ENCODE results near the gene HARS2. TPM values are rescaled to one million over a fixed set of nuclear protein-coding genes. Genes with fewer than 3 reads are reported as not detected.
A peak's percentile ranks its signal among the peaks of the same experiment; 100 is the strongest.
"Not testable (repeated sequence)": the region's sequence is repeated elsewhere in the genome, so short reads cannot be mapped to it uniquely, and the experiment has no call there.

Gene HARS2
- total RNA-seq, 1 donor, result 31.8 TPM

GRCh38 chr5:140674629-140675028 is 16.6 kb upstream of the HARS2 start:
- Histone ChIP-seq H3K9me3 (ENCODE audit: low read depth, low read length) (no peaks in the 10 kb centered on the region), H3K27me3 (ENCODE audit: insufficient read depth, low read length) (no peaks in the 10 kb centered on the region), H3K4me1 (ENCODE audit: insufficient read depth, low read length) (no peaks in the 10 kb centered on the region), H3K4me3 (ENCODE audit: low read length) (no peak overlapping the region)

GRCh38 chr5:140677947-140678346 is 13.3 kb upstream of the HARS2 start:
- no peaks in the 10 kb centered on the region for H3K4me1 ChIP-seq (ENCODE audit: insufficient read depth, low read length)
- no peaks in the 10 kb centered on the region for H3K9me3 ChIP-seq (ENCODE audit: low read depth, low read length)

GRCh38 chr5:140678993-140679392 is 12.3 kb upstream of the HARS2 start:
- Histone ChIP-seq H3K4me3 (ENCODE audit: low read length) (no peak overlapping the region), H3K9me3 (ENCODE audit: low read depth, low read length) (no peaks in the 10 kb centered on the region), H3K27me3 (ENCODE audit: insufficient read depth, low read length) (no peaks in the 10 kb centered on the region), H3K4me1 (ENCODE audit: insufficient read depth, low read length) (no peaks in the 10 kb centered on the region)

More at GRCh38 chr5:140677947-140678346, 13.3 kb upstream of the HARS2 start:
- no peak overlapping the region for H3K4me3 ChIP-seq (ENCODE audit: low read length)
- no peaks in the 10 kb centered on the region for H3K27me3 ChIP-seq (ENCODE audit: insufficient read depth, low read length)

DNA sequence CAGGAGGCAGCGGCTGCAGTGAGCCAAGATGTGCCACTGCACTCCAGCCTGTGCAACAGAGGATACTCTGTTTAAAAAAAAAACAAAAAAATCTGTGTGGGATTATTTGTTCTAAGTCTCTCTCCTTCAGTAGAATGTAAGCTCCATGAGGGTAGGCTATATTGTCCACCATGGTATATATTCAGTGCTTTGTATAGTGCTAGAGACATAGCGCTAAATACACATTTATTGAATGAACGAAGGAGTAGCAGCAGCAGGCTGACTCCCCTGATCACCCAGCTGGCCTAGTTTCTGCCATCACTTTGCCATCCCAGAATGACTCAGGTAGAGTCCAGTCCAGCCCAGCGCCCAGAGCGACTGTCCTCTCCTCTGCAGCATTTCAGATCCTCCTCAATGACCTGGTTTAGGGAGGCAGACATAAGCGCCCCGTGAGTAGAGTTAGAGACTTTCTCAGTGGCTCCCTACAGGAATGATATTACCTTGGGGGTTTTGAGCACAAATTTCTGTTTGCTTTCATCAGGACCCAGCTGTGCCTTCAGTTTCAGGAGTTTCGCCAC is 801 bp upstream of the HARS2 start:
- Histone ChIP-seq H3K4me1 (ENCODE audit: insufficient read depth, low read length) (peaks cover 26% of the 10 kb centered on the region), H3K4me3 (ENCODE audit: low read length) (peak overlapping the region; percentile 79), H3K27me3 (ENCODE audit: insufficient read depth, low read length) (no peaks in the 10 kb centered on the region), H3K9me3 (ENCODE audit: low read depth, low read length) (no peaks in the 10 kb centered on the region)

DNA sequence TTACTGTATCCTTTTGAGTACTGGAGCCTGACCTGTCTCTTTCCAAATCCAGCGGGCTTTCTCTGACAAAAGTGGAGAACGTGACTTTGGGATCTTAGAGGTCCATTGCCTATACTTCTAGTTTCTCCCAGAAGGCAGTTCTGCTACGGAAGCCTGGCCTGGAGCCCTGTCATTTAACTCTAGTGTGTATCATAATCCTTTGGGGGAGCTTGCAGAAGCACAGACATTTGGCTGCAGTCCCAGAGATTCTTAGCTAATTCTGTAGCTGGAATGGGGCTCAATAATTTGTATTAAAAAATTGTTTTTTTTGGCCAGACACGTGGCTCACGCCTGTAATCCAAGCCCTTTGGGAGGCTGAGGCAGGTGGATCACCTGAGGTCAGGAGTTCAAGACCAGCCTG is 3.0 kb downstream of the HARS2 start:
- no peaks in the 10 kb centered on the region for H3K9me3 ChIP-seq (ENCODE audit: low read depth, low read length)
- no peaks in the 10 kb centered on the region for H3K27me3 ChIP-seq (ENCODE audit: insufficient read depth, low read length)
- no peak overlapping the region for H3K4me3 ChIP-seq (ENCODE audit: low read length)
- peaks cover 26% of the 10 kb centered on the region for H3K4me1 ChIP-seq (ENCODE audit: insufficient read depth, low read length)

DNA sequence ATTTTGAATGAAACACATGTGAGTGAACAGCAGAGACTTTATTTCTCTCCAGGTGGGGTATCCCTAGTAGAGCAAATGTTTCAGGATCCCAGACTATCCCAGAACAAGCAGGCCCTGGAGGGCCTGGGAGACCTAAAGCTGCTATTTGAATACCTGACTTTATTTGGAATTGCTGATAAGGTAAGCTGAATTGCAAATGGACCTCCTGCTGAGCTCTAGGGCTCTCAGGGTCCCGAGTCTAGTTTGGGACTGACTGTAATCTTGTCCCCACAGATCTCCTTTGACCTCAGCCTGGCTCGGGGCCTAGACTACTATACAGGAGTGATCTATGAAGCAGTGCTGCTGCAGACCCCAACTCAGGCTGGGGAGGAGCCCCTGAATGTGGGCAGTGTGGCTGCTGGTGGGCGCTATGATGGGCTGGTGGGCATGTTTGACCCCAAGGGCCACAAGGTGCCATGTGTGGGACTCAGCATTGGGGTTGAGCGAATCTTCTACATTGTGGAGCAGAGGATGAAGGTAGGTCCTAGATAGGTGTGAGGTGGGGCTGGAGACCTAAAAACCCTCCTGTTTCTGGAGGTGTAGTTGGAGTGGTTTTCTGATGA is 5.7 kb downstream of the HARS2 start:
- H3K9me3 ChIP-seq (ENCODE audit: low read depth, low read length), result no peaks in the 10 kb centered on the region
- no peak overlapping the region for H3K4me3 ChIP-seq (ENCODE audit: low read length)
- H3K4me1 ChIP-seq (ENCODE audit: insufficient read depth, low read length), result peaks cover 31% of the 10 kb centered on the region
- no peaks in the 10 kb centered on the region for H3K27me3 ChIP-seq (ENCODE audit: insufficient read depth, low read length)

- H3K4me1 ChIP-seq (ENCODE audit: insufficient read depth, low read length), result peaks cover 19% of the 10 kb centered on the region
- H3K4me3 ChIP-seq (ENCODE audit: low read length), result peak within 1 kb of the TSS; percentile 96
- H3K9me3 ChIP-seq (ENCODE audit: low read depth, low read length), result no peaks in the 10 kb centered on the region
- H3K27me3 ChIP-seq (ENCODE audit: insufficient read depth, low read length), result no peaks in the 10 kb centered on the region
Measured at GRCh38 chr5:140700177-140701144, 9.2 kb downstream of the HARS2 start, which contains the start of gene ZMAT2. Gene ZMAT2 (plus strand): TSS chr5:140700447. CDS start chr5:140700461, 14 bp downstream.

- Histone ChIP-seq H3K27me3 (ENCODE audit: insufficient read depth, low read length) (no peaks in the 10 kb centered on the region), H3K9me3 (ENCODE audit: low read depth, low read length) (no peaks in the 10 kb centered on the region), H3K4me3 (ENCODE audit: low read length) (no peak overlapping the region), H3K4me1 (ENCODE audit: insufficient read depth, low read length) (peaks cover 7% of the 10 kb centered on the region)
Measured at GRCh38 chr5:140707812-140708211, 16.6 kb downstream of the HARS2 start.

DNA sequence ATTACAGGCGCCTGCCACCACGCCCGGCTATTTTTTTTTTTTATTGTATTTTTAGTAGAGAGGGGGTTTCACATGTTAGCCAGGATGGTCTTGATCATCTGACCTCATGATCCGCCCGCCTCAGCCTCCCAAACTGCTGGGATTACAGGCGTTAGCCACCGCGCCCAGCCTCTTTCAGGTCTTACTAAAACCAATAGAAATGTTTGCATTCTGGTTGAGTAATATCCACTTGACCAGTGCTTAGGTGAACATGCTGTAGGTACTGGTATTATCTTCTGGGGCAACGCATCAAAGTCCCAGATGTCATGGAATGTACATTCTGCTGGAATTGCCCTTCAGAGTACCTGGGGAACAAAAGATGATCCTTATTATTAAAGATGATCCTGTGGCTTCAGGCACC is 17.5 kb downstream of the HARS2 start:
- not testable (repeated sequence) for H3K27me3 ChIP-seq (ENCODE audit: insufficient read depth, low read length); H3K9me3 ChIP-seq (ENCODE audit: low read depth, low read length); H3K4me3 ChIP-seq (ENCODE audit: low read length); H3K4me1 ChIP-seq (ENCODE audit: insufficient read depth, low read length)

- Histone ChIP-seq H3K4me3 (ENCODE audit: low read length) (peak overlapping the region; percentile 89), H3K9me3 (ENCODE audit: low read depth, low read length) (no peaks in the 10 kb centered on the region), H3K4me1 (ENCODE audit: insufficient read depth, low read length) (peaks cover 7% of the 10 kb centered on the region), H3K27me3 (ENCODE audit: insufficient read depth, low read length) (no peaks in the 10 kb centered on the region)
Measured at GRCh38 chr5:140710899-140711552, 19.8 kb downstream of the HARS2 start.

GRCh38 chr5:140711794-140712193 is 20.5 kb downstream of the HARS2 start:
- no peaks in the 10 kb centered on the region for H3K9me3 ChIP-seq (ENCODE audit: low read depth, low read length)
- no peaks in the 10 kb centered on the region for H3K27me3 ChIP-seq (ENCODE audit: insufficient read depth, low read length)
- no peak overlapping the region for H3K4me3 ChIP-seq (ENCODE audit: low read length)
- peaks cover 7% of the 10 kb centered on the region for H3K4me1 ChIP-seq (ENCODE audit: insufficient read depth, low read length)

DNA sequence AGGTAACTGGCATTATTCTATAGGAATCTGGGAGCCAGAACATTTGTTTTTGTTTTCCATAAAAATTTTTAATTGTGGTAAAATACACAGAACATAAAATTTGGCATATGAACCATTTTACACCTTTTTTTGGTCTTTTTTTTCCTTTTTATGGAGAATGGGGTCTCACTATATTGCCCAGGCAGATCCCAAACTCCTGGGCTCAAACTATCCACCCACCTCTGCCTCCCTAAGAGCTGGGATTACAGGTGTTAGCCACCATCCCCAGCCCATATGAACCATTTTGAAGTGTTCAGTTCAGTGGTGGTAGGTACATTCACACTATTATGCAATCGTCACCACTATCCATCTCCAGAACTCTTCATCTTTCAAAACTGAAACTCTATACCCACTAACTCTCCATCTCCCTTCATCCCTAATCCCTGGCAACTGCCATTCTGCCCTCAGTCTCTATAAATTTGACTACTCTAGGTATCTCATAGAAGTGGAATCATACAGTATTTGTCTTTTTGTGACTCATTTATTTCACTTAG is 22.4 kb downstream of the HARS2 start:
- Histone ChIP-seq H3K4me1 (ENCODE audit: insufficient read depth, low read length) (peaks cover 7% of the 10 kb centered on the region), H3K4me3 (ENCODE audit: low read length) (no peak overlapping the region), H3K27me3 (ENCODE audit: insufficient read depth, low read length) (no peaks in the 10 kb centered on the region), H3K9me3 (ENCODE audit: low read depth, low read length) (no peaks in the 10 kb centered on the region)

- not testable (repeated sequence) for H3K4me1 ChIP-seq (ENCODE audit: insufficient read depth, low read length); H3K4me3 ChIP-seq (ENCODE audit: low read length); H3K27me3 ChIP-seq (ENCODE audit: insufficient read depth, low read length); H3K9me3 ChIP-seq (ENCODE audit: low read depth, low read length)
Measured at GRCh38 chr5:140716238-140716637, 25.0 kb downstream of the HARS2 start.

- no peak overlapping the region for H3K4me3 ChIP-seq (ENCODE audit: low read length)
- H3K27me3 ChIP-seq (ENCODE audit: insufficient read depth, low read length), result no peaks in the 10 kb centered on the region
- H3K4me1 ChIP-seq (ENCODE audit: insufficient read depth, low read length), result no peaks in the 10 kb centered on the region
- H3K9me3 ChIP-seq (ENCODE audit: low read depth, low read length), result no peaks in the 10 kb centered on the region
Measured at GRCh38 chr5:140718266-140718592, 27.0 kb downstream of the HARS2 start.

- not testable (repeated sequence) for H3K4me3 ChIP-seq (ENCODE audit: low read length); H3K9me3 ChIP-seq (ENCODE audit: low read depth, low read length); H3K4me1 ChIP-seq (ENCODE audit: insufficient read depth, low read length)
- peaks cover 11% of the 10 kb centered on the region for H3K27me3 ChIP-seq (ENCODE audit: insufficient read depth, low read length)
Measured at GRCh38 chr5:140720738-140721137, 29.5 kb downstream of the HARS2 start.

Measured in mononuclear cell (primary cell).